ENCODE results near the gene BBS9. TPM values are rescaled to one million over a fixed set of nuclear protein-coding genes. Genes with fewer than 3 reads are reported as not detected.

Gene BBS9
- total RNA-seq, 2 donors from 2014 or later: 23.0 to 28.6 TPM

DNA sequence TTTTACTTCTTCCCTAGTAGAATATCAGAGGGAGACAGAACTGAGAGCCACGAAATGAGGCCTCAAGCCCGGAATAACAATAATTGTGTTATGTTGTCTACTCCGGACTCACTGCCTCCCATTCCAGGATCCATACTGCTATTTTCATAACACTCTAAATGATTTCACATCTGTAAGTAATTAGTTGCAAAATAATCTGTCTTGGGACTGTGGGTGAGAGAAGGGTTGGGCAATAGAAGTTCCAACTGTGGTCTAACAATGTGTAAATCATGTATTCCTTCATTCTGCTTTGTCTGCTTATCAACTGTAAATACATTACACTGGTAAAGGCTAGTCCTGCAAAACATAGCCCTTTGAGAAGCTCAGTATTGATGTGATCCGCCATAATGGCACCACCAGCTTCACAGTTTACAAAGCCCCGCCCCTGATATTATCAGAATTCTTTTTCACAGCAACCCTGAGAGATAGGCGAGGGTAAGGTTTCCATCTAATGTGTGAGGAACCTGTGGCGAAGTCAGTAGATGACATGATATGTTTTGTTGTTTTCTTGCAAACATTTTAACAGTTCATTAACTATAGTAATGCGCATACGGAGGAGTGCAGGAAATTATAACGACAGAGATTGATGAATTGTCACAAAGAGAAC, 510.3 kb downstream of the BBS9 start:
- no peaks in the 10 kb centered on the region for H3K36me3 ChIP-seq
- TF ChIP-seq, protein P1, sequence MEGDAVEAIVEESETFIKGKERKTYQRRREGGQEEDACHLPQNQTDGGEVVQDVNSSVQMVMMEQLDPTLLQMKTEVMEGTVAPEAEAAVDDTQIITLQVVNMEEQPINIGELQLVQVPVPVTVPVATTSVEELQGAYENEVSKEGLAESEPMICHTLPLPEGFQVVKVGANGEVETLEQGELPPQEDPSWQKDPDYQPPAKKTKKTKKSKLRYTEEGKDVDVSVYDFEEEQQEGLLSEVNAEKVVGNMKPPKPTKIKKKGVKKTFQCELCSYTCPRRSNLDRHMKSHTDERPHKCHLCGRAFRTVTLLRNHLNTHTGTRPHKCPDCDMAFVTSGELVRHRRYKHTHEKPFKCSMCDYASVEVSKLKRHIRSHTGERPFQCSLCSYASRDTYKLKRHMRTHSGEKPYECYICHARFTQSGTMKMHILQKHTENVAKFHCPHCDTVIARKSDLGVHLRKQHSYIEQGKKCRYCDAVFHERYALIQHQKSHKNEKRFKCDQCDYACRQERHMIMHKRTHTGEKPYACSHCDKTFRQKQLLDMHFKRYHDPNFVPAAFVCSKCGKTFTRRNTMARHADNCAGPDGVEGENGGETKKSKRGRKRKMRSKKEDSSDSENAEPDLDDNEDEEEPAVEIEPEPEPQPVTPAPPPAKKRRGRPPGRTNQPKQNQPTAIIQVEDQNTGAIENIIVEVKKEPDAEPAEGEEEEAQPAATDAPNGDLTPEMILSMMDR (IDR thresholded peaks at IDR 0.05): no peak
- H3K27ac ChIP-seq: no peak overlapping the region
- no peaks in the 10 kb centered on the region for H3K9me3 ChIP-seq
- H3K27me3 ChIP-seq (replicated peaks; ENCODE audit: insufficient read depth): no peaks in the 10 kb centered on the region
- H3K4me1 ChIP-seq (ENCODE audit: control insufficient read depth in 1 of 2, low read depth in 2 of 2): no peaks in the 10 kb centered on the region
- ATAC-seq (ENCODE audit: insufficient number of reproducible peaks, low FRiP score, low read depth) (no peak), DNase-seq (ENCODE audit: low spot score) (no peak)
- H3K4me3 ChIP-seq: no peak overlapping the region

DNA sequence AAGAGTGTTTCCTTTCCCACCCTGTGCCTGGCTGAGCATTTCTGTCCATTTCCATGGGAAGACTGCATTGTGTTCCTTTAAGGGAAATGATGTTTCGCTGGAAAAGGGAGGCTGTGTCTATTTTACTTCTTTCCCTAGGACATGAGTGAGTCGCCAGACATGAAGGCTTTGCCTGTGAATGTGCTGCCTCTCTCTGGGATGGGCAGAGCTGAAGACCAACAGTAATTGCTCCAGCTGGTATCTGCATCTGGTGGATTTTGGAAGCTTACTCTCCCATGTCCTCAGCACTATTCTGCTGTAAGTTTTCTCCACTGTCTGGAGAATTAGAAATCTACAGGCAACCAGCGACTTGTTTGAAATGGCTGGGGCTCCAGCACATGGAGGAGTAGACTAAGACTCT, 511.4 kb downstream of the BBS9 start:
- no peaks in the 10 kb centered on the region for H3K9me3 ChIP-seq
- H3K36me3 ChIP-seq: no peaks in the 10 kb centered on the region
- no peak overlapping the region for H3K27ac ChIP-seq
- TF ChIP-seq, protein P1 (IDR thresholded peaks at IDR 0.05): no peak
- DNase-seq (ENCODE audit: low spot score) (no peak), ATAC-seq (ENCODE audit: insufficient number of reproducible peaks, low FRiP score, low read depth) (no peak)
- no peaks in the 10 kb centered on the region for H3K27me3 ChIP-seq (replicated peaks; ENCODE audit: insufficient read depth)
- no peak overlapping the region for H3K4me3 ChIP-seq
- H3K4me1 ChIP-seq (ENCODE audit: control insufficient read depth in 1 of 2, low read depth in 2 of 2): no peaks in the 10 kb centered on the region

DNA sequence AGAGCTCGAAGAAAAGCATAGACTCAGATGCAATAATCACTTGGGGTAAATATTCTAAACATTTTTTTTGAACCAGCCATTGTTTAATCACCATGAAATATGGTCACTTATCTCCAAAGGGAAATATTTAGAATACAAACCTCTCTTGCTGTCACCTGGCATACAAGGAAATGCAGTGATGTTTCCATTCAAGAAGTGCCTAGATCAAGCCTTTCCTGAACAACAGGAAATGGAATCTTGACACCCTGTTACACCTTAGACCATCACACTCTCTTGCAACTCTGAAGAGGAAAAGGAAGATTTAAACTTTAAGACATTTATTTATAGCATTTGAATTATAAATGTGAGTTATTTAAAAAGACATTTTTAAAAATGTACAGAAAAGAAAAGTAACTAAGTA, 512.9 kb downstream of the BBS9 start:
- no peak overlapping the region for H3K4me3 ChIP-seq
- no peaks in the 10 kb centered on the region for H3K36me3 ChIP-seq
- H3K27ac ChIP-seq: no peak overlapping the region
- DNase-seq (ENCODE audit: low spot score) (no peak), ATAC-seq (ENCODE audit: insufficient number of reproducible peaks, low FRiP score, low read depth) (no peak)
- TF ChIP-seq, protein P1 (IDR thresholded peaks at IDR 0.05): no peak
- no peaks in the 10 kb centered on the region for H3K9me3 ChIP-seq
- H3K27me3 ChIP-seq (replicated peaks; ENCODE audit: insufficient read depth): no peaks in the 10 kb centered on the region
- H3K4me1 ChIP-seq (ENCODE audit: control insufficient read depth in 1 of 2, low read depth in 2 of 2): no peaks in the 10 kb centered on the region

DNA sequence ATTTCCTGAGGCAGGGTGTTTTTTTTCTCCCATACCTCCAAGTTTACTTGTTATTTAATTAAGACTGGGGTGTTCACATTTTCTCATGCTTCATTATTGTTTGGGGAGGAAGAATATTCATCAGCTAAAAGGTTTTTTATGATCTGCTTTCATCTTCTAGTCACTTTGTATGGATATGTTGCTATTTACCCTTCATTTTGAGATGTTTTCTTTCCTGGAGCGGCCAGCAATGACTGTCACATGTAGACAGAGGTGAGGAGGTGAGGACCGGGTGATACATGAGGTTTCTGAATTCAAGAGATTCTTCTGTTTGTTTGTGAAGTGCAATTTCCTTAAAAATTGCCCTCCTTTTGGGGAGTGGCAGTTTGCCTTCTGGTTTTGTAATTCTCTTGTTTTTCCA, 514.2 kb downstream of the BBS9 start:
- Histone ChIP-seq H3K27me3 (replicated peaks; ENCODE audit: insufficient read depth) (no peaks in the 10 kb centered on the region), H3K36me3 (no peaks in the 10 kb centered on the region), H3K9me3 (no peaks in the 10 kb centered on the region), H3K27ac (no peak overlapping the region), H3K4me1 (ENCODE audit: control insufficient read depth in 1 of 2, low read depth in 2 of 2) (no peaks in the 10 kb centered on the region), H3K4me3 (no peak overlapping the region)
- TF ChIP-seq, protein P1 (IDR thresholded peaks at IDR 0.05): no peak
- DNase-seq (ENCODE audit: low spot score): no peak
- no peak for ATAC-seq (ENCODE audit: insufficient number of reproducible peaks, low FRiP score, low read depth)

DNA sequence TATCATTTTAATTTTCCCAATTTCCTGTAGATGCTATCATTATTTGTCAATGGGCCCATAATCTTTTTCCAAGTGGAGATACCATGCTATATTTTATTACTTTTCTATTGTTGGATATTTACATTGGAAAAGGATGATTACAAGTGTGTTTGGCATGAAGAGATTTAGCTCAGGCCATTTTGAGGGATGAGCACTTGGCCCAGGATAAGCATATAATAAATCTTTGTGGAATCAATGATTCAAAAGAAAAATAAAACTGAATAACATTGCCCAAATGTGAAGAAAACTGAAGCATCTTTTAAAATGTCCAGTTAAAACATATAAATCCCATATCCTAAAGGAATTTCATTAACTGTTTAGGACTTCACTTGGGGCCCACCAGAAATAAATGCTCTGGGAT, 515.1 kb downstream of the BBS9 start:
- Histone ChIP-seq H3K4me1 (ENCODE audit: control insufficient read depth in 1 of 2, low read depth in 2 of 2) (no peaks in the 10 kb centered on the region), H3K36me3 (no peaks in the 10 kb centered on the region), H3K27ac (no peak overlapping the region), H3K9me3 (no peaks in the 10 kb centered on the region), H3K27me3 (replicated peaks; ENCODE audit: insufficient read depth) (no peaks in the 10 kb centered on the region), H3K4me3 (no peak overlapping the region)
- TF ChIP-seq, protein P1 (IDR thresholded peaks at IDR 0.05): no peak
- ATAC-seq (ENCODE audit: insufficient number of reproducible peaks, low FRiP score, low read depth) (no peak), DNase-seq (ENCODE audit: low spot score) (no peak)

Data from thoracic aorta (tissue), 2 donors.